HEK293 (cell line): Measurements from ENCODE around the gene LEUTX.

Source experiments
- CTCF ChIA-PET: fragments of 350-600 bp; formaldehyde crosslinking; extraction: SDS; loops from one replicate; lab custom pipeline; 2021; ENCODE audit warnings: antibody characterized with exemption; lab: Yijun Ruan, JAX
- POLR2A ChIA-PET: fragments of 300-600 bp; formaldehyde crosslinking; extraction: SDS; loops from one replicate; lab custom pipeline; 2020; ENCODE audit warnings: antibody characterized with exemption, inconsistent platforms; lab: Yijun Ruan, JAX
- H3K27ac ChIP-seq: fragments of 200-500 bp; sonication (Bioruptor generic); 2 replicates; pipeline ENCODE4 v1.5.1; 2014; ENCODE audit warnings: low read depth, low read length, control low read depth, inconsistent platforms; ENCODE audit errors: extremely low read depth
- H3K36me3 ChIP-seq, 2 experiments: fragments of 200-500 bp in 1 of 2; sonication (Bioruptor generic) in 1 of 2; 1 replicate in 1 of 2; 2 replicates in 1 of 2; pipeline ENCODE4 v1.5.1; 2014 to 2017; ENCODE audit warnings: inconsistent platforms in 2 of 2, low read length in 2 of 2; ENCODE audit not compliant: control insufficient read depth in 2 of 2, insufficient read depth in 1 of 2
- H3K4me1 ChIP-seq: fragments of 200-500 bp; sonication (Bioruptor generic); 2 replicates; pipeline ENCODE4 v1.5.1; 2014; ENCODE audit warnings: mild to moderate bottlenecking, low read length, inconsistent platforms; ENCODE audit not compliant: control insufficient read depth, insufficient read depth
- H3K4me3 ChIP-seq: 2 replicates; pipeline ENCODE4 v1.5.1; 2011; ENCODE audit warnings: low read depth, mild to moderate bottlenecking, control low read depth, low read length, moderate library complexity
- H3K9me3 ChIP-seq: fragments of 200-500 bp; sonication (Bioruptor generic); 2 replicates; pipeline ENCODE4 v1.5.1; 2014; ENCODE audit warnings: low read depth, low read length, inconsistent platforms; ENCODE audit not compliant: control insufficient read depth, insufficient read depth
- EGR2 ChIP-seq: fragments of 450-650 bp; formaldehyde crosslinking; IDR thresholded peaks from 2 replicates; pipeline ENCODE4 v1.5.1; 2016; ENCODE audit warnings: low read depth, missing biosample characterization, missing genetic modification characterization
- HOXA7 ChIP-seq: sonication (generic); formaldehyde crosslinking; IDR thresholded peaks from 2 replicates; pipeline ENCODE4 v1.8.1; 2022; ENCODE audit warnings: missing genetic modification reagents, borderline replicate concordance
- KLF10 ChIP-seq: fragments of 450-650 bp; IDR thresholded peaks from 2 replicates; pipeline ENCODE4 v1.5.1; 2018; ENCODE audit warnings: missing biosample characterization, mild to moderate bottlenecking, missing genetic modification characterization
- YY1 ChIP-seq: fragments of 450-650 bp; formaldehyde crosslinking; IDR thresholded peaks from 2 replicates; pipeline ENCODE4 v1.5.1; 2018; ENCODE audit warnings: missing biosample characterization, missing genetic modification characterization
- ZFP3 ChIP-seq: fragments of 450-650 bp; formaldehyde crosslinking; IDR thresholded peaks from 2 replicates; pipeline ENCODE4 v1.5.1; 2016; ENCODE audit warnings: low read depth, missing biosample characterization, missing genetic modification characterization
- ZNF335 ChIP-seq: fragments of 450-650 bp; formaldehyde crosslinking; conservative IDR thresholded peaks from 2 replicates; pipeline ENCODE4 v1.5.1; 2016; ENCODE audit warnings: missing biosample characterization, missing genetic modification characterization
- ZNF350 ChIP-seq: fragments of 450-650 bp; formaldehyde crosslinking; IDR thresholded peaks from 2 replicates; pipeline ENCODE4 v1.5.0; 2017; ENCODE audit warnings: missing biosample characterization, mild to moderate bottlenecking, missing genetic modification characterization
- ZNF48 ChIP-seq: fragments of 450-650 bp; formaldehyde crosslinking; IDR thresholded peaks from 2 replicates; pipeline ENCODE4 v1.5.1; 2016; ENCODE audit warnings: missing biosample characterization, missing genetic modification characterization
- ZNF529 ChIP-seq: fragments of 450-650 bp; formaldehyde crosslinking; IDR thresholded peaks from 2 replicates; pipeline ENCODE4 v1.5.1; 2017; ENCODE audit warnings: missing genetic modification characterization, missing biosample characterization; ENCODE audit not compliant: insufficient replicate concordance
- ZNF544 ChIP-seq: fragments of 450-650 bp; formaldehyde crosslinking; IDR thresholded peaks from 2 replicates; pipeline ENCODE4 v1.5.0; 2017; ENCODE audit warnings: missing biosample characterization, missing genetic modification characterization
- ZNF558 ChIP-seq: fragments of 450-650 bp; formaldehyde crosslinking; IDR thresholded peaks from 2 replicates; pipeline ENCODE4 v1.5.1; 2016; ENCODE audit warnings: missing biosample characterization, missing genetic modification characterization
- ZNF658 ChIP-seq: fragments of 450-650 bp; formaldehyde crosslinking; IDR thresholded peaks from 2 replicates; pipeline ENCODE4; 2016; ENCODE audit warnings: missing biosample characterization, missing genetic modification characterization
- TF ChIP-seq, protein P1 (sequence below): fragments of 450-650 bp; formaldehyde crosslinking; IDR thresholded peaks from 2 replicates; pipeline ENCODE4 v1.5.1; 2017; ENCODE audit warnings: missing biosample characterization, missing genetic modification characterization
- TF ChIP-seq, protein P2 (sequence below): fragments of 450-650 bp; IDR thresholded peaks from 2 replicates; pipeline ENCODE4 v1.5.1; 2018; ENCODE audit warnings: missing biosample characterization, mild to moderate bottlenecking, missing genetic modification characterization
- TF ChIP-seq, protein P3 (sequence below): fragments of 450-650 bp; formaldehyde crosslinking; IDR thresholded peaks from 2 replicates; pipeline ENCODE4 v1.5.1; 2016; ENCODE audit warnings: missing biosample characterization, missing genetic modification characterization
- TF ChIP-seq, protein P4 (sequence below): fragments of 450-650 bp; formaldehyde crosslinking; IDR thresholded peaks from 2 replicates; pipeline ENCODE4 v1.5.1; 2016; ENCODE audit warnings: missing biosample characterization, missing genetic modification characterization, low read depth
- TF ChIP-seq, protein P5 (sequence below): fragments of 450-650 bp; formaldehyde crosslinking; IDR thresholded peaks from 2 replicates; pipeline ENCODE4 v1.5.1; 2017; ENCODE audit warnings: missing biosample characterization, missing genetic modification characterization
- TF ChIP-seq, protein P6 (sequence below): fragments of 450-650 bp; formaldehyde crosslinking; IDR thresholded peaks from 2 replicates; pipeline ENCODE4 v1.5.1; 2017; ENCODE audit warnings: missing biosample characterization, missing genetic modification characterization
- TF ChIP-seq, protein P7 (sequence below): fragments of 450-650 bp; formaldehyde crosslinking; IDR thresholded peaks from 2 replicates; pipeline ENCODE4 v1.5.1; 2016; ENCODE audit warnings: missing biosample characterization, missing genetic modification characterization

Gene LEUTX

DNA sequence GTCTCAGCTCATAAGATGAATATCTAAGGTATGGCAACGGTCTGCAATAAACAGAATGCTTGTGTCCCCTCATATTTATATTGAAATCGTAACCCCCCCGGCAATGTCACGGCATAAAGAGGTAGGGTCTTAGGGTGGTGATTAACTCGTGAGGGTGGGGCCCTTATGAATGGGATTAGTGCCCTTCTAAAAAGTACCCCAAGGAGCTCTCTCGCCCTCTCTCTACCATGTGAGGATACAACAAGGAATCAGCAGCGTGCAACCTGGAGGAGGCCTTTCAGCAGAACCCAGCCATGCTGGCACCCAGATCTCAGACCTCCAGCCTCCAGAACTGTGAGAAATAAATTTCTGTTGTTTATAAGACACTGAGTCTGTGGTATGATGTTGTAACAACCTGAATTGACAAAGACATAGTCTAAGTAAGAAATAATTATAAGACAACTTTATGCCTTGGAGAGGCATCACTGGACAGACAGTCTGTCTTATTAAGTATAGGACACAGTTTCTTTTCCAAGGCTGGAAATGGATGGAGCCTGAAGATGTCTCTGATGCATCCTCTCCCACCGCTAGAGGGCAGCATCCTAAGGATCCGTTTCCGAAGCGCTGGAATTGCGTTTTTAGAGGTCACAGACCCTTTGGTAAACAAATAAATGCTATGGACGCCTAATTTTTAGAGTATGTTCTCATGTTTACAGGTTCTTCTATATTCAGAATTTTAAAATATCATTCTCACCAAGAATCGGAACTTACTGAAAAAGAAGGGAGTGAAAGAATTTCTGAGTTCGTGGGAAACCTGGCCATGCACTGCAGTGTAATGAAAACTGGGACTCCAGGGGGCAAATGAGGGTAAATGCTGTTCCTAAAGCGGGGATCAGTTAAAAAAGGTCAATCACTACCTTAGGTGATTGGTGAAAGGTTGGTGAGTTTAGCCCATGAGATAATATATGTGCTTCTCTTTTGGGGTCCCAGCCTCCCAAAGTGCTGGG is 13.3 kb upstream of the LEUTX start (continued):
- TF ChIP-seq EGR2 (tag by site-specific recombination) (no peak), KLF10 (tag by site-specific recombination) (no peak), ZNF558 (tag by site-specific recombination) (no peak), ZNF529 (no peak), ZNF48 (no peak), ZNF350 (no peak), HOXA7 (CRISPR knock-in tag) (no peak), ZNF544 (tag by site-specific recombination) (no peak), ZNF658 (tag by site-specific recombination) (no peak), ZFP3 (tag by site-specific recombination) (no peak)
- TF ChIP-seq, protein P1, sequence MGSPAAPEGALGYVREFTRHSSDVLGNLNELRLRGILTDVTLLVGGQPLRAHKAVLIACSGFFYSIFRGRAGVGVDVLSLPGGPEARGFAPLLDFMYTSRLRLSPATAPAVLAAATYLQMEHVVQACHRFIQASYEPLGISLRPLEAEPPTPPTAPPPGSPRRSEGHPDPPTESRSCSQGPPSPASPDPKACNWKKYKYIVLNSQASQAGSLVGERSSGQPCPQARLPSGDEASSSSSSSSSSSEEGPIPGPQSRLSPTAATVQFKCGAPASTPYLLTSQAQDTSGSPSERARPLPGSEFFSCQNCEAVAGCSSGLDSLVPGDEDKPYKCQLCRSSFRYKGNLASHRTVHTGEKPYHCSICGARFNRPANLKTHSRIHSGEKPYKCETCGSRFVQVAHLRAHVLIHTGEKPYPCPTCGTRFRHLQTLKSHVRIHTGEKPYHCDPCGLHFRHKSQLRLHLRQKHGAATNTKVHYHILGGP (tag by site-specific recombination), result no peak
- TF ChIP-seq, protein P2, sequence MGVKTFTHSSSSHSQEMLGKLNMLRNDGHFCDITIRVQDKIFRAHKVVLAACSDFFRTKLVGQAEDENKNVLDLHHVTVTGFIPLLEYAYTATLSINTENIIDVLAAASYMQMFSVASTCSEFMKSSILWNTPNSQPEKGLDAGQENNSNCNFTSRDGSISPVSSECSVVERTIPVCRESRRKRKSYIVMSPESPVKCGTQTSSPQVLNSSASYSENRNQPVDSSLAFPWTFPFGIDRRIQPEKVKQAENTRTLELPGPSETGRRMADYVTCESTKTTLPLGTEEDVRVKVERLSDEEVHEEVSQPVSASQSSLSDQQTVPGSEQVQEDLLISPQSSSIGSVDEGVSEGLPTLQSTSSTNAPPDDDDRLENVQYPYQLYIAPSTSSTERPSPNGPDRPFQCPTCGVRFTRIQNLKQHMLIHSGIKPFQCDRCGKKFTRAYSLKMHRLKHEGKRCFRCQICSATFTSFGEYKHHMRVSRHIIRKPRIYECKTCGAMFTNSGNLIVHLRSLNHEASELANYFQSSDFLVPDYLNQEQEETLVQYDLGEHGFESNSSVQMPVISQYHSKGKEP, result no peak
- TF ChIP-seq, protein P3, sequence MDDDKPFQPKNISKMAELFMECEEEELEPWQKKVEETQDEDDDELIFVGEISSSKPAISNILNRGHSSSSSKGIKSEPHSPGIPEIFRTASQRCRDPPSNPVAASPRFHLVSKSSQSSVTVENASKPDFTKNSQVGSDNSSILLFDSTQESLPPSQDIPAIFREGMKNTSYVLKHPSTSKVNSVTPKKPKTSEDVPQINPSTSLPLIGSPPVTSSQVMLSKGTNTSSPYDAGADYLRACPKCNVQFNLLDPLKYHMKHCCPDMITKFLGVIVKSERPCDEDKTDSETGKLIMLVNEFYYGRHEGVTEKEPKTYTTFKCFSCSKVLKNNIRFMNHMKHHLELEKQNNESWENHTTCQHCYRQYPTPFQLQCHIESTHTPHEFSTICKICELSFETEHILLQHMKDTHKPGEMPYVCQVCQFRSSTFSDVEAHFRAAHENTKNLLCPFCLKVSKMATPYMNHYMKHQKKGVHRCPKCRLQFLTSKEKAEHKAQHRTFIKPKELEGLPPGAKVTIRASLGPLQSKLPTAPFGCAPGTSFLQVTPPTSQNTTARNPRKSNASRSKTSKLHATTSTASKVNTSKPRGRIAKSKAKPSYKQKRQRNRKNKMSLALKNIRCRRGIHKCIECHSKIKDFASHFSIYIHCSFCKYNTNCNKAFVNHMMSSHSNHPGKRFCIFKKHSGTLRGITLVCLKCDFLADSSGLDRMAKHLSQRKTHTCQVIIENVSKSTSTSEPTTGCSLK, result no peak
- TF ChIP-seq, all 188 proteins: peak for 3

DNA sequence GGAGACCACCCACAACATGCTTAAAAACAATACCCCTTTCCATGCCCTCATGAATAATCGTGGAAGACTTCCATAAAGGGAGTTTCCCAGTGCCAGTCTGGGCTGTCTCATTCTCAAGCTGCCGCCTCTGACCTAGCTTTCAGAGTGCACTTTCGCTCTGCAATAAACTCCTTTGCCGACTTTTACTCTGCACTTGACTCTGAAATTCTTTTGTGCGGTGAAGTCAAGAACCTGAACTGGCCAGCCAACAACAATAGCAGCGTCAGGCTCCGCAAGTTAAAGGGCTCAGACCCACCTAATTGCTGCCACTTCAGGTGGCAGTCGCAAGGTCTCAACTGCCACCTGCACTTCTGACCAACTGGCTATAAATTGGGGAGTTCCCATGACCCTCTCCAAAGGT is 10.3 kb upstream of the LEUTX start:
- peaks cover 6% of the 10 kb centered on the region for H3K4me1 ChIP-seq
- no peaks in the 10 kb centered on the region for H3K36me3 ChIP-seq
- ChIA-PET POLR2A (interaction anchor here (0.6 to 1.3 kb wide), 2 partner anchors 66 to 153 kb away, joined by 4 to 7 read pairs; partner anchors contain the start of gene DYRK1B), CTCF (interaction anchor here (0.6 to 7.8 kb wide), 21 partner anchors 8 to 327 kb away, joined by 3 to 72 read pairs (median 4); partner anchors contain the start of gene LEUTX)
- no peak overlapping the region for H3K4me3 ChIP-seq
- no peaks in the 10 kb centered on the region; the same call in 1 of the 2 replicates for H3K9me3 ChIP-seq
- no peak overlapping the region for H3K27ac ChIP-seq
- TF ChIP-seq, protein P4, sequence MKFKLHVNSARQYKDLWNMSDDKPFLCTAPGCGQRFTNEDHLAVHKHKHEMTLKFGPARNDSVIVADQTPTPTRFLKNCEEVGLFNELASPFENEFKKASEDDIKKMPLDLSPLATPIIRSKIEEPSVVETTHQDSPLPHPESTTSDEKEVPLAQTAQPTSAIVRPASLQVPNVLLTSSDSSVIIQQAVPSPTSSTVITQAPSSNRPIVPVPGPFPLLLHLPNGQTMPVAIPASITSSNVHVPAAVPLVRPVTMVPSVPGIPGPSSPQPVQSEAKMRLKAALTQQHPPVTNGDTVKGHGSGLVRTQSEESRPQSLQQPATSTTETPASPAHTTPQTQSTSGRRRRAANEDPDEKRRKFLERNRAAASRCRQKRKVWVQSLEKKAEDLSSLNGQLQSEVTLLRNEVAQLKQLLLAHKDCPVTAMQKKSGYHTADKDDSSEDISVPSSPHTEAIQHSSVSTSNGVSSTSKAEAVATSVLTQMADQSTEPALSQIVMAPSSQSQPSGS (tag by site-specific recombination), result no peak
- TF ChIP-seq, protein P5, sequence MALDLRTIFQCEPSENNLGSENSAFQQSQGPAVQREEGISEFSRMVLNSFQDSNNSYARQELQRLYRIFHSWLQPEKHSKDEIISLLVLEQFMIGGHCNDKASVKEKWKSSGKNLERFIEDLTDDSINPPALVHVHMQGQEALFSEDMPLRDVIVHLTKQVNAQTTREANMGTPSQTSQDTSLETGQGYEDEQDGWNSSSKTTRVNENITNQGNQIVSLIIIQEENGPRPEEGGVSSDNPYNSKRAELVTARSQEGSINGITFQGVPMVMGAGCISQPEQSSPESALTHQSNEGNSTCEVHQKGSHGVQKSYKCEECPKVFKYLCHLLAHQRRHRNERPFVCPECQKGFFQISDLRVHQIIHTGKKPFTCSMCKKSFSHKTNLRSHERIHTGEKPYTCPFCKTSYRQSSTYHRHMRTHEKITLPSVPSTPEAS (tag by site-specific recombination), result no peak
- TF ChIP-seq, protein P6, sequence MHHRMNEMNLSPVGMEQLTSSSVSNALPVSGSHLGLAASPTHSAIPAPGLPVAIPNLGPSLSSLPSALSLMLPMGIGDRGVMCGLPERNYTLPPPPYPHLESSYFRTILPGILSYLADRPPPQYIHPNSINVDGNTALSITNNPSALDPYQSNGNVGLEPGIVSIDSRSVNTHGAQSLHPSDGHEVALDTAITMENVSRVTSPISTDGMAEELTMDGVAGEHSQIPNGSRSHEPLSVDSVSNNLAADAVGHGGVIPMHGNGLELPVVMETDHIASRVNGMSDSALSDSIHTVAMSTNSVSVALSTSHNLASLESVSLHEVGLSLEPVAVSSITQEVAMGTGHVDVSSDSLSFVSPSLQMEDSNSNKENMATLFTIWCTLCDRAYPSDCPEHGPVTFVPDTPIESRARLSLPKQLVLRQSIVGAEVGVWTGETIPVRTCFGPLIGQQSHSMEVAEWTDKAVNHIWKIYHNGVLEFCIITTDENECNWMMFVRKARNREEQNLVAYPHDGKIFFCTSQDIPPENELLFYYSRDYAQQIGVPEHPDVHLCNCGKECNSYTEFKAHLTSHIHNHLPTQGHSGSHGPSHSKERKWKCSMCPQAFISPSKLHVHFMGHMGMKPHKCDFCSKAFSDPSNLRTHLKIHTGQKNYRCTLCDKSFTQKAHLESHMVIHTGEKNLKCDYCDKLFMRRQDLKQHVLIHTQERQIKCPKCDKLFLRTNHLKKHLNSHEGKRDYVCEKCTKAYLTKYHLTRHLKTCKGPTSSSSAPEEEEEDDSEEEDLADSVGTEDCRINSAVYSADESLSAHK (tag by site-specific recombination), result no peak
- no peak for TF ChIP-seq ZNF335
- TF ChIP-seq, protein P7, sequence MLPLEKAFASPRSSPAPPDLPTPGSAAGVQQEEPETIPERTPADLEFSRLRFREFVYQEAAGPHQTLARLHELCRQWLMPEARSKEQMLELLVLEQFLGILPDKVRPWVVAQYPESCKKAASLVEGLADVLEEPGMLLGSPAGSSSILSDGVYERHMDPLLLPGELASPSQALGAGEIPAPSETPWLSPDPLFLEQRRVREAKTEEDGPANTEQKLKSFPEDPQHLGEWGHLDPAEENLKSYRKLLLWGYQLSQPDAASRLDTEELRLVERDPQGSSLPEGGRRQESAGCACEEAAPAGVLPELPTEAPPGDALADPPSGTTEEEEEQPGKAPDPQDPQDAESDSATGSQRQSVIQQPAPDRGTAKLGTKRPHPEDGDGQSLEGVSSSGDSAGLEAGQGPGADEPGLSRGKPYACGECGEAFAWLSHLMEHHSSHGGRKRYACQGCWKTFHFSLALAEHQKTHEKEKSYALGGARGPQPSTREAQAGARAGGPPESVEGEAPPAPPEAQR (tag by site-specific recombination), result no peak
- no peak for TF ChIP-seq ZNF544 (tag by site-specific recombination)
- TF ChIP-seq YY1 (tag by site-specific recombination), result no peak
- TF ChIP-seq, protein P2, result no peak
